NCI-H69 (cell line): Measurements from ENCODE around the gene LRRC23.
"Not testable (repeated sequence)": the region's sequence is repeated elsewhere in the genome, so short reads cannot be mapped to it uniquely, and the experiment has no call there.

Source experiments
- DNase-seq: peaks from one replicate; lab custom pipeline; 2025; lab: John Stamatoyannopoulos, UW

LRRC23 gene

DNA sequence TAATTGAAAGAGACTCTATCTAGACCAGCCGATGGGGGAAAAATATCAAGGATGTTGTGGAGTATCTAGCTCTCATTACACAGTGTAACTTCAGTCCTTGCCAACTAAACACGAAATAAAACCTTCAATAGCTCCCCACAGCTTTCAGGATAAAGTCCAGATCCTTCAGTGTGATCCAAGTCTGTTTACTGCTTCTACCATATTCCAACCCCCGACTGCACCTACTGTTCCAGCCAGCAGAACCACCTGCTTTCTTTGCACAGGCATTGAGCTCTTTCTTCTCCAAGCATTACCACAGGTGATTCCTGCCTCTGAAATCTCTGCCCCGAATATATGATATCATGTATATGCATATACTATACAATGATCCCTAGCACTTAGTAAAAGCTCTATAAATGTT lies 2.2 kb upstream of the LRRC23 start:
- DNase-seq, result no peak

DNA sequence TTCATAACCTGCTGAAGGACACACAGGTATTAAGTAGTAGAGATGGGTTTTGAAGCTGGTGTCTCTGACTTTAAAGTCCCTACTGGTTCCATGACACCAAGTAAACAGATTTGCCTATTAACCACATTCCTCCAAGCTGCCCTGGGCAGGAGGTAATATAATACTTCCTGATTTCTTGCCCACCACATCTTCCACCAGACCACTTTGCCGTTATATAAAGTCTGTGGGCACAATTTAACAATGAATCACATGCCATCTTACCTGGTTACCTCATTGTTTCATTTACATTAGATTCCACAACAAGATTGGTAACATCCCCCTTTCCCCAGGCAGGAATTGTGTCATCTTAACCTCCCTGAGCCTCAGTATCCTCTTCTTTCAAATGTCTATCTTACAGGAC lies 900 bp upstream of the LRRC23 start:
- no peak for DNase-seq

DNA sequence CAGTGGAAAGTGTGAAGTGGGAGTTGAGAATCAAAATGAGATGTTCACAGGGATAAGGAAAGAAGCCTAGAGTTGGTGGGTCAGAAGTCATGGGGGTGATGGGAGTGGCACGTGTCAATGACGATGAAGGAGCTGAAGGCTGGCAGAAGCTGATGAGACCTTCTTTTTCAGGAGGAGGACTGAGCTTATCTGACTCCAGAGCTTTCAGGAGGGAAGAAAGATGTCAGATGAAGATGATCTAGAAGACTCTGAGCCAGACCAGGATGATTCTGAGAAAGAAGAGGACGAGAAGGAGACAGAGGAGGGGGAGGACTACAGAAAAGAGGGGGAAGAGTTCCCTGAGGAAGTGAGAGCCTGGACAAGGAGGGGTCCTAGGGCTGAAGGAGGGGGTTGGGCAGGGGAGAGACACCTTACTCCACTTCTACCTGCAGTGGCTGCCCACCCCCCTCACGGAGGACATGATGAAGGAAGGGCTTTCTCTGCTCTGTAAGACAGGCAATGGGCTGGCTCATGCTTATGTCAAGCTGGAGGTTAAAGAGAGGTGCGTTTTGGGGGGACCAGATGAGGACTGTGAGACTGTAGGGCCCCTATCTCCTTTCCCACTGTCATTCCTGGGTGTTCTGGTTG lies 905 bp downstream of the LRRC23 start:
- DNase-seq, result no peak

DNA sequence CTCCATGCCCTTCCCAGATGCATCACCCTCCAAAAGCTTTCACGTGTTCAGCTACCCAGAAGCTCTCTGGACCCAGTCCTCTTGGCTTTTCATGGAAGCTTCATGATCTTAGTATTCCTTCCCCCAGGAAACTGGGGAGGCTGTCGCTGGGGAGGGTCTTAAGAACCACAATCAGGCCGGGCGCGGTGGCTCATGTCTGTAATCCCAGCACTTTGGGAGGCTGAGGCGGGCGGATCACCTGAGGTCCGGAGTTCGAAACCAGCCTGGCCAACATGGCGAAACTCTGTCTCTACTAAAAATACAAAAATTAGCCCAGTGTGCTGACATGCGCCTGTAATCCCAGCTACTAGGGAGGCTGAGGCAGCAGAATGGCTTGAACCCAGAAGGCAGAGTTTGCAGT lies 3.5 kb downstream of the LRRC23 start:
- DNase-seq, result not testable (repeated sequence)

DNA sequence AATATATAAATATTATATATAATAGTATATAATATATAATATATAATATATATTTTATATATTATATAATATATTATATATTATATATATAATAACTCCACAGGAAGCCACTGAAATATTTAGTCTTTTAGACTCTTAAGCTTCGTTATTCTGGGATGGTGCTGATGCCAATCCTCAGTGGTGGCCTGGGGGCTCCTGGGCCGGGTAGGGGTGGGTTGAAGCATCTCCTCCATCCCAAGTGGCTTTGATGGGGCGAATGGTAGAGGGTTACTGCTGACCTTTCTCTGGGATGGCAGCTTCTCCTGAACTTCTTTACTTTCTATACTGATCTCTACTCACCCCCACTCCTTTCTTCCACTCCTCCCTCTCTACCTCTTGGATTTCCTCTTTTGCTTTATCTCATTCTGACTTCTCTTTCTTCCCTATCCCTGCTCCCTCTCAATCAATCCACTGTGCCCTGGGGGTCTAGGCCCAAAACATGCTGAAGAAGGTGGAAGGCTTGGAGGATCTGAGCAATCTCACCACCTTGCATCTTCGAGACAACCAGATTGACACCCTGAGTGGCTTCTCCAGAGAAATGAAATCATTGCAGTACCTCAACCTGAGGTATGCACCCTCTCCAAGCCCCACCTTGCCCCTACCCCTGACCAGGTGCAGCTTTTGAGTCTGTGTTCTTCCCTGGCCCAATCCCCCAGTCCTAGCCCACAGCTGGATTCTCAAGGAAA lies 5.0 kb downstream of the LRRC23 start:
- peak; percentile 30 for DNase-seq

DNA sequence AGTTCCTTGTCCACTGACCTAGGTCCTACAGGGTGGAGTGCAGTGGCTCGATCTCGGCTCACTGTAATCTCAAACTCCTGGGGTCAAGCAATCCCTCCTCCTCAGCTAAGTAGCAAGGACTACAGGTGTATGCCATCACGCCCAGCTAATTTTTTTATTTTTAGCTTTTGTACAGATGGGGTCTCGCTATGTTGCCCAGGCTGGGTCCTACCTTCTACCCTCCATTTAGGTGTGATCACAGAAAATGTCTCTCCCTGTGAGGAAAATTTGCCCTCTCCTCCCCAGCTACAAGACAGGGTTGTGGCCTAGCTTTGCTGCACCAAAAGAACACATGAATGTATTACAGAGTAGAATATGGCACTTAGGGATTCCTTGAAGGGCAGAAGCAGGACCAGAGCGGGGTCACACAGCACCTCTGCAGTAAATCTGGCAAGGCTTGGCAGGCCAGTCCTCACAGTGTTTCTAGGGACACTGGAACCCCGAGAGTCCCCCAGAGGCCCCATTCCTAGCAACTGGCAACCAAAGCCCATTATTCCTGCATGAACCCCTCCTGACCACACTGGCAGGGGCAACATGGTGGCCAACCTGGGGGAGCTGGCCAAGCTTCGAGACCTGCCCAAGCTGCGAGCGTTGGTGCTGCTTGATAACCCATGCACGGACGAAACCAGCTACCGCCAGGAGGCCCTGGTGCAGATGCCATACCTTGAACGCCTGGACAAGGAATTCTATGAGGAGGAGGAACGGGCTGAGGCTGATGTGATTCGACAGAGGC lies 7.7 kb downstream of the LRRC23 start:
- no peak for DNase-seq

DNA sequence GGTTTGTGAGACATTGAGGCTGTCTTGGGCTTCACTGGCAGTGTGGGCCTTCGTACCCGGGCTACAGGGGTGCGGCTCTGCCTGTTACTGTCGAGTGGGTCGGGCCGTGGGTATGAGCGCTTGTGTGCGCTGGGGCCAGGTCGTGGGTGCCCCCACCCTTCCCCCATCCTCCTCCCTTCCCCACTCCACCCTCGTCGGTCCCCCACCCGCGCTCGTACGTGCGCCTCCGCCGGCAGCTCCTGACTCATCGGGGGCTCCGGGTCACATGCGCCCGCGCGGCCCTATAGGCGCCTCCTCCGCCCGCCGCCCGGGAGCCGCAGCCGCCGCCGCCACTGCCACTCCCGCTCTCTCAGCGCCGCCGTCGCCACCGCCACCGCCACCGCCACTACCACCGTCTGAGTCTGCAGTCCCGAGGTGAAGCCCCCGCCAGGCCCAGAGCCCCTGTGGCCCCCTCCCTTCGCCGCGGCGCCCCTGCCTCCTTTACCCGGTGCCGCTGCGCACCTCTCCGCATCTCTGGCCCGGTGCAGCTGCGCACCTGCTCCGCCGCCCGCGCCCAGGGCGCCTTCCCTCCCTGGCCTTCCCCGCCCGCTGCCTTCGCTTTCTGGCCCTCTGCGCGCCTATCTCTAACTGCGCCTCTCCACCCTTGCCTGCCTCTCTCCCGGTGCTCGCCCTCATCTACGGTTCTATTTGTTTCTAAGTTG lies 9.8 kb downstream of the LRRC23 start, which contains the start of gene ENO2:
TSS of gene ENO2 (plus strand) at position 335 of the 701 bp plus-strand sequence. CDS start 1,253 bp downstream, outside the sequence.
- DNase-seq, result peak; percentile 85

DNA sequence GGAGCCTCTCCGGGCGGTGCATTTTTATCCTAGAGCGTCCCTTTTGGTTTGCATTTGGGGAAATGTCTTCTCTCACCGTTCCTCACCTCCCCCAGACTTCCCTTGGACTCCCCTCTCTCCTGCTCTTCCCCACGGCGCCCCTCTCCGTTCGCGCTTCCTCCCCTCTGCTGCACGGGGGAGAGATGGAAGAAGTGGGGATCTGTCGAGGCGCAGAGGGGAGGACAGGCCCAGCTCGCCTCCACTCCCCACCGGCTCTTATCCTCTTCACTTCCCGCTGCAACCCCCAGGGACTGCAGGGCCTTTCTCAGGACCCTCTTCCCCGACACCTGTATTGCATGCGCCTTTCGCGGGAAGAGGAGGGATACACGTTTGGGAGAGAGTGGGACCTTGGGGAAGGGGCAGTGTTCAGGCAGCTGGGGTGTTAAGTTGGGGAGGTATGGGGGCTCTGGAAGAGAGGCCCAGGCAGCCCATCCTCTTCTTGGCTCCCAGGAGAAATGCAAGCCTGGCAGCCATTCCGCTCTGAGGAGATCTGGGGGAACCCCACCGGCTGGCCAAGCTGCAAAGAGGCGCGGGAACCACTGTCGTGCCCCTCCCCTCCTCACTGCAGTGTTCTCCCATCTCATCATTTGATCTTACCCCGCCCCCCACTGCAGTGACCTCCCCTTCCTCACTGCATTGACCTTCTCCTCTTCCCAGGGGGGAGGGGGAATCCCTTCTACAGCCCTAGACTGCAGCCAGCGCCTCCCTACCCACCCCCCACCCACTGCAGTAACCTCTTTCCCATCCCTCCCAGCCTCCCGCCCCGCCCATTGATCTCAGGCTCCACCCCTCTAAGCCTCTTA lies 10.5 kb downstream of the LRRC23 start:
- DNase-seq, result peak; percentile 62

DNA sequence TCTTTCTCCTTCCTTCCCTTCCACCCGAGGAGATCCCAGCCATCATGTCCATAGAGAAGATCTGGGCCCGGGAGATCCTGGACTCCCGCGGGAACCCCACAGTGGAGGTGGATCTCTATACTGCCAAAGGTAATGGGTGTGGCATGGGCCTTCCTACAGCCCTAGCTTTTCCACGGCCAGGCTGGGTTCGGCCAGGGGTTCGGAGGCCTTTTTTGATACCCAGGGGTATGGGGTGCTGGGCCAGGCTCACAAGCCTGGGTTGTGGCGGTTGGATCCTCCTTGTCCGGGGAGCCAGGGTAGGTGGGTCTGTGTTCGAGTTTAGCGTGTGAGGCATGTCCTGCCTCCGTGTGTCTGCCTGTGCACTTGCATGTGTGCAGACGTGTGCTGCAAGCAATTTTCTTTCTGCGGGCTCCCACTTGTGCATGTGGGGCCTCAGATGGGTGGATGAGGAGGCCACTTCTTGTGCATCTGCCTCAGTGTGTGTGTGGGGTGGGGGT lies 11.2 kb downstream of the LRRC23 start:
- no peak for DNase-seq

DNA sequence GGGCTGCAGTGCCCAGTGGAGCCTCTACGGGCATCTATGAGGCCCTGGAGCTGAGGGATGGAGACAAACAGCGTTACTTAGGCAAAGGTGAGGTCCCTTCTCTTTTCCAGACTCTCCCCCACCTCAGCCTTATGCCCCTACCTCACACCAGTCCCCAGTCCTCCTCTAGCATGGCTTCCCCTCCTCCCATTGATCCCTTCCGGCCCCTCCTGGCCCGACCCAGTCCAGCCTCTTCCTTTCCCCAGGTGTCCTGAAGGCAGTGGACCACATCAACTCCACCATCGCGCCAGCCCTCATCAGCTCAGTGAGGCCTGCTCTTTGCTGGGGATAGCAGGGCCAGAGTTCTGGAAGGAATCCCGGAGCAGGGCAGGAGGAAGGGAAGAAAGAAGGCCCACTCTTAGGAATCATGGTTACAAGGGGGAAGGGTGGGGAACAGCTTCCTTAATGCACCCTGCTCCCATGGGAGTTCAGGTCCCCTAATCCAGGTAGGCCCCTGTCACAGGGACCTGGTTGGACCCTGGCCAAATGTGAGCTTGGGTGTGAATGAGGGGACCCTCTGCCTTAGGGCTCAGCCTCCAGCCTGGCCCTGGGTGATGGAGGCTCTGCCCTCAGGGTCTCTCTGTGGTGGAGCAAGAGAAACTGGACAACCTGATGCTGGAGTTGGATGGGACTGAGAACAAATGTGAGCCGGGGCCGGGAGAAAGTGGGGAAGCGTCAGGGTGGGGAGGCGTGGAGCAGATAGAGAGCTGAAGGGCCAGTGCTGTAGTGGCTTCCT lies 12.0 kb downstream of the LRRC23 start:
- DNase-seq, result no peak

DNA sequence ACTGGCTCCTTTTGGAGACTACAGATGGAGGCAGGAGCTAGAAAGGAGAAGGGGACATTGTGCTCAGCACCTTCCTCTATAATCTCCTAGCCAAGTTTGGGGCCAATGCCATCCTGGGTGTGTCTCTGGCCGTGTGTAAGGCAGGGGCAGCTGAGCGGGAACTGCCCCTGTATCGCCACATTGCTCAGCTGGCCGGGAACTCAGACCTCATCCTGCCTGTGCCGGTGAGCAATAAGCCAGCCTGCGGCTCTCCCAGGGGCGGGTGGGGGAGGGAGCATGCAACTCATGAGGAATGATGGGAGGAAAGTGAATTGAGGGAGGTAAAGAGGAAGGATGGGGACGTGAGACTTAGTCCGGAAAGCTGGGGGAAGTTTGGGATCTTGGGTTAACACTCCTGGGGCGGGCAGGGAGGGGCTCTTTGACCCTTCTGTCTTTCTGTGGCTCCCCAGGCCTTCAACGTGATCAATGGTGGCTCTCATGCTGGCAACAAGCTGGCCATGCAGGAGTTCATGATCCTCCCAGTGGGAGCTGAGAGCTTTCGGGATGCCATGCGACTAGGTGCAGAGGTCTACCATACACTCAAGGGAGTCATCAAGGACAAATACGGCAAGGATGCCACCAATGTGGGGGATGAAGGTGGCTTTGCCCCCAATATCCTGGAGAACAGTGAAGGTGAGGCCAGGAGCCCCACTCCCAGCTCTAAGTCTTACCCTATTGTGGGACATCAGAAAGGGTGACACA lies 13.0 kb downstream of the LRRC23 start:
- no peak for DNase-seq

DNA sequence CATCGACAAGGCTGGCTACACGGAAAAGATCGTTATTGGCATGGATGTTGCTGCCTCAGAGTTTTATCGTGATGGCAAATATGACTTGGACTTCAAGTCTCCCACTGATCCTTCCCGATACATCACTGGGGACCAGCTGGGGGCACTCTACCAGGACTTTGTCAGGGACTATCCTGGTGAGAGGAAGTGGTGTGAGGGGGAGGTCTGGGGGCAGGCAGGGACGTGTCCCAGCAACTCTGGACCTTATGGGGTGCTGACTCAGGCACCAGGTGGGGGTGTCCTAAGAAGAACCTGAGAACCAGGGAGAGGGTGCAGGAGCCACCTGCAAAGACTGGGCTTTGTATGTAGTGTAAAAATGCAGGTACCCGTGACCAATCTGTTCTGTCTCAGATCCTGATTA lies 15.0 kb downstream of the LRRC23 start:
- no peak for DNase-seq

DNA sequence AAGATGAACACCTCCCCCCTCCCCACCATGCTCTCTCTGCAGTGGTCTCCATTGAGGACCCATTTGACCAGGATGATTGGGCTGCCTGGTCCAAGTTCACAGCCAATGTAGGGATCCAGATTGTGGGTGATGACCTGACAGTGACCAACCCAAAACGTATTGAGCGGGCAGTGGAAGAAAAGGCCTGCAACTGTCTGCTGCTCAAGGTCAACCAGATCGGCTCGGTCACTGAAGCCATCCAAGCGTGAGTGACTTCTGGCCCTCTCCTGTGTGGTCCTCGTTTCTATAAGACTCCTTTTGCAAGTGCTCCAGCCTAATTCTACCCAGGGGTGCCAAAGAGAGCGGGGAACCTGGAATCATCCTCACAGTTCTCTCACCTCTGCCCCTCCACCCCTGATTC lies 16.9 kb downstream of the LRRC23 start:
- DNase-seq, result no peak

DNA sequence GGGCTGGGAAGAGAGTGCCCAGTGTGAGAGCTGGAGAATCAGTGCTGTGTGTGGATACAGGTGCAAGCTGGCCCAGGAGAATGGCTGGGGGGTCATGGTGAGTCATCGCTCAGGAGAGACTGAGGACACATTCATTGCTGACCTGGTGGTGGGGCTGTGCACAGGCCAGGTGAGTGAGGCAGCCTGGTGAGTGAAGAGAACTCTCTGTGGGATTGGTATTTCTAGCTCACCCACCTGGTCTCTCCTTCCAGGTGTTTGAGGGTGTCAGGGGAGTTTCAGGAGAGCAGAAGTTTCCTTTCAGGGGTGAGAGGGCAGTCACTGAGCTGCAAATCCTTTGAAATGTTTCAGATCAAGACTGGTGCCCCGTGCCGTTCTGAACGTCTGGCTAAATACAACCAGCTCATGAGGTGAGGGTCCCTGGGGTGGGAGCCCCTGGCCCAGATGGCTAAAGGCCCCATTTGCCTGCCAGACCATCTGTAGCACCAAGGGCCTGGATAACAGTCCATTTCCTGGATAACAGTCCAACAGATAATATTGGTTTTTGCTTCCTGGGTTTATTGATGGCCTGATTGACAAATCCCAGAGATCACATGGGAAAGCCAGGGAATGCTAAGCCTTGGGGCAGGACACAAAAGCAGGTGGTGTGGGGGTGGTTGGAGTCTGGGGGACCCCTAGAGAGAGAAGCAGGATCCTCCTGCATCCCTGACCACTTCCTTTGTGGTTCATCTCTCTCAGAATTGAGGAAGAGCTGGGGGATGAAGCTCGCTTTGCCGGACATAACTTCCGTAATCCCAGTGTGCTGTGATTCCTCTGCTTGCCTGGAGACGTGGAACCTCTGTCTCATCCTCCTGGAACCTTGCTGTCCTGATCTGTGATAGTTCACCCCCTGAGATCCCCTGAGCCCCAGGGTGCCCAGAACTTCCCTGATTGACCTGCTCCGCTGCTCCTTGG lies 17.6 kb downstream of the LRRC23 start:
- DNase-seq, result no peak

DNA sequence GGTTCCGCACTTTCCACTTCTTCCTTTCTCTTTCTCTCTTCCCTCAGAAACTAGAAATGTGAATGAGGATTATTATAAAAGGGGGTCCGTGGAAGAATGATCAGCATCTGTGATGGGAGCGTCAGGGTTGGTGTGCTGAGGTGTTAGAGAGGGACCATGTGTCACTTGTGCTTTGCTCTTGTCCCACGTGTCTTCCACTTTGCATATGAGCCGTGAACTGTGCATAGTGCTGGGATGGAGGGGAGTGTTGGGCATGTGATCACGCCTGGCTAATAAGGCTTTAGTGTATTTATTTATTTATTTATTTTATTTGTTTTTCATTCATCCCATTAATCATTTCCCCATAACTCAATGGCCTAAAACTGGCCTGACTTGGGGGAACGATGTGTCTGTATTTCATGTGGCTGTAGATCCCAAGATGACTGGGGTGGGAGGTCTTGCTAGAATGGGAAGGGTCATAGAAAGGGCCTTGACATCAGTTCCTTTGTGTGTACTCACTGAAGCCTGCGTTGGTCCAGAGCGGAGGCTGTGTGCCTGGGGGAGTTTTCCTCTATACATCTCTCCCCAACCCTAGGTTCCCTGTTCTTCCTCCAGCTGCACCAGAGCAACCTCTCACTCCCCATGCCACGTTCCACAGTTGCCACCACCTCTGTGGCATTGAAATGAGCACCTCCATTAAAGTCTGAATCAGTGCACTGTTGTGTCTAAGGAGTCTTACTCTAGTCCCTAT lies 18.5 kb downstream of the LRRC23 start:
- no peak for DNase-seq

DNA sequence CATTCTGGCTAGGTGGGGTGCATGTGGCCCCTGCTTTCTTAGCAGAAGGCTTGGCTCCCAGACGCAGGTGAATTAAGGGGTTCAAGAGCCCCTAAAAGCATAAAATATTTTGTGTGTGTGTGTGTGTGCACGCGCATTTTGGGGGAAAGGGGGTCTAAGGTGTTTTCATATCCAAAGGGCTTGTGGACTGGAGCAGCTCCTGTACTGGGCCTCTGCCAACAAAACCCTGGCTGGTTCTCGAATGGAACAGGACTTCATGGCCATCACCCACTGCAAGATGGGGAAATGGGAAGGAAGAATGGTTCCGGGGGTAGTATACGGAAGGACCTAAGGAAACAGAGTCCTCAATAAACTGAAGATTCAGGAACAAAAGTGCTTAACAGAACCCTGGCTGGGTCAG lies 19.2 kb downstream of the LRRC23 start:
- DNase-seq, result no peak

DNA sequence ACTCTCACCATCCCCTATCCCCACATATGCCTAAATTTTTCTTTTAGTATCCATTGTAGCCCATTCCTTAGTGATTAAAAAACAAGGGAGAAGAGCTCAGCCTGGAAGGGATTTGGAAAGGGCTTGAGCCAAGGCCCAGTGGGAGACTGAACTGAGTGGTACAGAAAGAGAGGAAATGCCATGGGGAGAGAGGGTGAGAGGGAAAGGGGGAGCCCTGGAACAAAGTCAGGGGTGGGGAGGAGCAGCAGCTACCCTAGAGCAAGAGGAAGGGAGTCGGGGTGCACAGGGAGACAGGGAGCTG lies 20.6 kb downstream of the LRRC23 start:
- peak; percentile 69 for DNase-seq
